PC-9 (cell line): Measurements from ENCODE around the gene SLC22A12. TPM values are rescaled to one million over a fixed set of nuclear protein-coding genes. Genes with fewer than 3 reads are reported as not detected.

Source experiments
- BruUV-seq: library from RNA; stranded (reverse); fragments of 400-500 nt; replicated peaks from 2 replicates; lab custom pipeline; 2021; lab: Mats Ljungman, UMichigan
- CTCF ChIA-PET: fragments of 300-600 bp; sonication (Branson Sonifier 250); formaldehyde crosslinking; loops from one replicate; lab custom pipeline; 2022; ENCODE audit warnings: antibody characterized with exemption; lab: Charles Lee
- POLR2A ChIA-PET: fragments of 300-600 bp; sonication (Branson Sonifier 250); formaldehyde crosslinking; loops from one replicate; lab custom pipeline; 2022; ENCODE audit warnings: antibody characterized with exemption; ENCODE audit not compliant: unreplicated experiment; lab: Charles Lee
- DNase-seq, 2 experiments: peaks; one replicate each; pipeline versions ENCODE4 v3.0.0 to v3.0.0-alpha.2; 2015 to 2022; ENCODE audit warnings: mixed read lengths in 1 of 2
- H2AFZ ChIP-seq: fragments of 200-600 bp; sonication (generic); 2 replicates; pipeline ENCODE4 v1.8.1; 2017; ENCODE audit warnings: antibody characterized with exemption
- H3F3A ChIP-seq: fragments of 200-600 bp; sonication (generic); 2 replicates; pipeline ENCODE4 v1.8.1; 2017; ENCODE audit warnings: antibody characterized with exemption, mild to moderate bottlenecking, low read depth; ENCODE audit not compliant: insufficient read depth
- H3K27ac ChIP-seq: fragments of 200-600 bp; sonication (generic); 2 replicates; pipeline ENCODE4 v1.6.1; 2016; ENCODE audit warnings: mixed run types
- H3K27me3 ChIP-seq: fragments of 200-600 bp; sonication (generic); 2 replicates; pipeline ENCODE4 v1.6.1; 2016; ENCODE audit warnings: low read depth, mixed run types; ENCODE audit not compliant: insufficient read depth
- H3K36me3 ChIP-seq: fragments of 200-600 bp; sonication (generic); 2 replicates; pipeline ENCODE4 v1.6.1; 2016; ENCODE audit warnings: low read depth, mixed run types
- H3K4me1 ChIP-seq: fragments of 200-600 bp; sonication (generic); replicated peaks from 2 replicates; pipeline ENCODE4 v1.6.1; 2016; ENCODE audit warnings: mixed run types; ENCODE audit not compliant: insufficient read depth
- H3K4me2 ChIP-seq: fragments of 200-600 bp; sonication (generic); 2 replicates; pipeline ENCODE4 v1.6.1; 2017; ENCODE audit warnings: mixed run types
- H3K4me3 ChIP-seq: fragments of 200-600 bp; sonication (generic); 2 replicates; pipeline ENCODE4 v1.6.1; 2016; ENCODE audit warnings: mixed run types
- H3K79me2 ChIP-seq: fragments of 200-600 bp; sonication (generic); 2 replicates; pipeline ENCODE4 v1.6.1; 2017; ENCODE audit warnings: low read depth, mixed run types
- H3K9me2 ChIP-seq: fragments of 200-600 bp; sonication (generic); 2 replicates; pipeline ENCODE4 v1.8.1; 2017; ENCODE audit warnings: mild to moderate bottlenecking; ENCODE audit not compliant: insufficient read depth
- H3K9me3 ChIP-seq: fragments of 200-600 bp; sonication (generic); 2 replicates; pipeline ENCODE4 v1.8.1; 2016; ENCODE audit warnings: low read depth; ENCODE audit not compliant: insufficient read depth
- H4K20me1 ChIP-seq: fragments of 200-600 bp; sonication (generic); 2 replicates; pipeline ENCODE4 v1.8.1; 2017; ENCODE audit not compliant: insufficient read depth
- CTCF ChIP-seq: fragments of 200-600 bp; sonication (generic); conservative IDR thresholded peaks from 2 replicates; pipeline ENCODE4 v1.6.1; 2017; ENCODE audit warnings: mixed run types, antibody characterized with exemption, mild to moderate bottlenecking, moderate library complexity
- EZH2 ChIP-seq: fragments of 200-600 bp; sonication (generic); IDR thresholded peaks from 2 replicates; pipeline ENCODE4 v1.8.0; 2017; ENCODE audit warnings: antibody characterized with exemption, low read depth
- intact Hi-C: fragments of 100-400 bp; cut with micrococcal nuclease; formaldehyde crosslinking; loops from one replicate; pipeline ENCODE4 v1.10.0; 2022; ENCODE audit not compliant: unreplicated experiment
- total RNA-seq: library from RNA; stranded (reverse); gene quantifications from 2 replicates; pipeline ENCODE4 v1.2.3, GENCODE V29; 2021

SLC22A12 gene
- total RNA-seq, 1 experiment from 2014 or later, result not detected

GRCh38 chr11:64558869-64559268 lies 32.2 kb upstream of the SLC22A12 start:
- Histone ChIP-seq H3K27ac (no peak overlapping the region), H4K20me1 (no peaks in the 10 kb centered on the region), H3K79me2 (no peaks in the 10 kb centered on the region), H3F3A (no peaks in the 10 kb centered on the region), H3K4me1 (peaks cover 10% of the 10 kb centered on the region; the same call in 1 of the 2 replicates), H3K27me3 (no peaks in the 10 kb centered on the region), H3K9me3 (no peaks in the 10 kb centered on the region), H2AFZ (no peak overlapping the region), H3K36me3 (no peaks in the 10 kb centered on the region), H3K9me2 (no peaks in the 10 kb centered on the region), H3K4me2 (no peak overlapping the region), H3K4me3 (no peak overlapping the region)
- intact Hi-C loops, result no loop called here
- DNase-seq, result no peak
- POLR2A ChIA-PET, result no interaction called here
- no TSS peak for BruUV-seq
- CTCF ChIA-PET, result no interaction called here
- no peak for TF ChIP-seq EZH2
- TF ChIP-seq CTCF, result no peak

- intact Hi-C loops, result no loop called here
- Histone ChIP-seq H3K36me3 (no peaks in the 10 kb centered on the region), H3K27ac (no peak overlapping the region), H3K4me2 (no peak overlapping the region), H3K9me3 (no peaks in the 10 kb centered on the region), H3K27me3 (no peaks in the 10 kb centered on the region), H3K4me1 (peaks cover 10% of the 10 kb centered on the region; the same call in 1 of the 2 replicates), H3K4me3 (no peak overlapping the region), H3F3A (no peaks in the 10 kb centered on the region), H4K20me1 (no peaks in the 10 kb centered on the region), H2AFZ (no peak overlapping the region), H3K9me2 (no peaks in the 10 kb centered on the region), H3K79me2 (no peaks in the 10 kb centered on the region)
- TF ChIP-seq EZH2, result no peak
- TF ChIP-seq CTCF, result no peak
- CTCF ChIA-PET, result no interaction called here
- no peak for DNase-seq
- BruUV-seq, result no TSS peak
- POLR2A ChIA-PET, result no interaction called here
Observed at GRCh38 chr11:64559351-64560138, 31.5 kb upstream of the SLC22A12 start.

- no peaks in the 10 kb centered on the region for H4K20me1 ChIP-seq
- no peak overlapping the region for H2AFZ ChIP-seq
- H3K4me1 ChIP-seq, result peaks cover 7% of the 10 kb centered on the region; the same call in 1 of the 2 replicates
- no TSS peak for BruUV-seq
- H3K36me3 ChIP-seq, result no peaks in the 10 kb centered on the region
- no peaks in the 10 kb centered on the region for H3K79me2 ChIP-seq
- POLR2A ChIA-PET, result no interaction called here
- H3K9me2 ChIP-seq, result no peaks in the 10 kb centered on the region
- CTCF ChIA-PET, result no interaction called here
- H3K27ac ChIP-seq, result no peak overlapping the region
- no peaks in the 10 kb centered on the region for H3K27me3 ChIP-seq
- no peak overlapping the region for H3K4me2 ChIP-seq
- no peaks in the 10 kb centered on the region for H3F3A ChIP-seq
- H3K4me3 ChIP-seq, result no peak overlapping the region
- H3K9me3 ChIP-seq, result no peaks in the 10 kb centered on the region
- TF ChIP-seq CTCF (no peak), EZH2 (no peak)
- no peak for DNase-seq
- intact Hi-C loops, result no loop called here
Observed at GRCh38 chr11:64560139-64560771, 30.8 kb upstream of the SLC22A12 start.
